WTC11 (cell line): ENCODE data around the gene MGAT4A.

Source experiments
- ESRRA ChIP-seq: sonication (generic); formaldehyde crosslinking; IDR thresholded peaks from 2 replicates; pipeline ENCODE4 v1.8.1; 2022; ENCODE audit warnings: mild to moderate bottlenecking, missing genetic modification reagents, borderline replicate concordance
- FOXP1 ChIP-seq: sonication (generic); formaldehyde crosslinking; IDR thresholded peaks from 2 replicates; pipeline ENCODE4 v1.8.0; 2022; ENCODE audit warnings: missing genetic modification reagents, mild to moderate bottlenecking, moderate library complexity, borderline replicate concordance
- IRF1 ChIP-seq: sonication (generic); formaldehyde crosslinking; IDR thresholded peaks from 2 replicates; pipeline ENCODE4 v1.8.0; 2023; ENCODE audit warnings: missing genetic modification reagents
- KAT7 ChIP-seq: sonication (generic); formaldehyde crosslinking; IDR thresholded peaks from 2 replicates; pipeline ENCODE4 v1.8.1; 2023; ENCODE audit warnings: missing genetic modification reagents, mild to moderate bottlenecking, borderline replicate concordance
- NR3C1 ChIP-seq: sonication (generic); formaldehyde crosslinking; conservative IDR thresholded peaks from 2 replicates; pipeline ENCODE4 v1.8.1; 2023; ENCODE audit warnings: low read depth, mild to moderate bottlenecking, missing genetic modification reagents
- TCF7 ChIP-seq: sonication (generic); formaldehyde crosslinking; IDR thresholded peaks from 2 replicates; pipeline ENCODE4 v1.8.0; 2022; ENCODE audit warnings: mild to moderate bottlenecking, low read depth, missing genetic modification reagents, moderate library complexity
- ZNF263 ChIP-seq: sonication (generic); formaldehyde crosslinking; IDR thresholded peaks from 2 replicates; pipeline ENCODE4 v1.8.1; 2022; ENCODE audit warnings: low read depth, mild to moderate bottlenecking, moderate library complexity, missing genetic modification reagents
- ZNF425 ChIP-seq: fragments of 250-450 bp; sonication (Bioruptor Pico); conservative IDR thresholded peaks from 2 replicates; pipeline ENCODE4 v1.9.0; 2021; ENCODE audit warnings: mild to moderate bottlenecking
- TF ChIP-seq, protein P1 (sequence below): fragments of 200-600 bp; IDR thresholded peaks from 2 replicates; pipeline ENCODE4 v1.8.0; 2022; ENCODE audit warnings: antibody characterized with exemption
- TF ChIP-seq, protein P2 (sequence below): sonication (generic); formaldehyde crosslinking; IDR thresholded peaks from 2 replicates; pipeline ENCODE4 v1.8.0; 2022; ENCODE audit warnings: mild to moderate bottlenecking, missing genetic modification reagents

GRCh38 chr2:98608962-98609604 lies 121.8 kb downstream of the MGAT4A start:
- TF ChIP-seq KAT7 (CRISPR knock-in tag) (no peak), ZNF425 (CRISPR knock-in tag) (no peak), NR3C1 (CRISPR knock-in tag) (no peak), IRF1 (CRISPR knock-in tag) (no peak), ESRRA (CRISPR knock-in tag) (no peak), FOXP1 (no peak), ZNF263 (CRISPR knock-in tag) (no peak), TCF7 (no peak)
- TF ChIP-seq, protein P1, sequence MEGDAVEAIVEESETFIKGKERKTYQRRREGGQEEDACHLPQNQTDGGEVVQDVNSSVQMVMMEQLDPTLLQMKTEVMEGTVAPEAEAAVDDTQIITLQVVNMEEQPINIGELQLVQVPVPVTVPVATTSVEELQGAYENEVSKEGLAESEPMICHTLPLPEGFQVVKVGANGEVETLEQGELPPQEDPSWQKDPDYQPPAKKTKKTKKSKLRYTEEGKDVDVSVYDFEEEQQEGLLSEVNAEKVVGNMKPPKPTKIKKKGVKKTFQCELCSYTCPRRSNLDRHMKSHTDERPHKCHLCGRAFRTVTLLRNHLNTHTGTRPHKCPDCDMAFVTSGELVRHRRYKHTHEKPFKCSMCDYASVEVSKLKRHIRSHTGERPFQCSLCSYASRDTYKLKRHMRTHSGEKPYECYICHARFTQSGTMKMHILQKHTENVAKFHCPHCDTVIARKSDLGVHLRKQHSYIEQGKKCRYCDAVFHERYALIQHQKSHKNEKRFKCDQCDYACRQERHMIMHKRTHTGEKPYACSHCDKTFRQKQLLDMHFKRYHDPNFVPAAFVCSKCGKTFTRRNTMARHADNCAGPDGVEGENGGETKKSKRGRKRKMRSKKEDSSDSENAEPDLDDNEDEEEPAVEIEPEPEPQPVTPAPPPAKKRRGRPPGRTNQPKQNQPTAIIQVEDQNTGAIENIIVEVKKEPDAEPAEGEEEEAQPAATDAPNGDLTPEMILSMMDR = no peak
- TF ChIP-seq, protein P2, sequence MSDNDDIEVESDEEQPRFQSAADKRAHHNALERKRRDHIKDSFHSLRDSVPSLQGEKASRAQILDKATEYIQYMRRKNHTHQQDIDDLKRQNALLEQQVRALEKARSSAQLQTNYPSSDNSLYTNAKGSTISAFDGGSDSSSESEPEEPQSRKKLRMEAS = no peak
